ENCODE results near the gene TIMP4. TPM values are rescaled to one million over a fixed set of nuclear protein-coding genes. Genes with fewer than 3 reads are reported as not detected.
A peak's percentile ranks its signal among the peaks of the same experiment; 100 is the strongest.

The TIMP4 gene
- total and polyA plus RNA-seq, 10 donors = 0.37 to 10.8 (median 2.1) TPM

DNA sequence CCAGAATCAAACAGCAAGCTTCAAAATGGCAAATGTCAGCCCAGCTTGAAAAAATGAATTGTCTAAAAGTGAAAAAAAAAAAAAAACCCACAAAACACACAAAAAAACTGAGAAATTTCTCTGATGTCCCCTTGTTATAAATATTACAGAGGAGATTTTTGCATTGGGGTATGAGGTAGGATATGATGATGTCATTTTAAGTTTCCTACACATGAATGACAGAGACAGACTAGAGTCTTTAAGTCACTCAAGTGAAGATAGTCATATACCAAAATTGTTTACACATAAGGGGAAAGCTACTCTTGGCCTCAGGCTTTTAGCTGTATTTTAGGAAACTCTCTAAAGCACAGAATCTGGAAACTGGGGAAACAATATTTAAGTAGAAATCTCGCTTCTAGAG lies 32.9 kb downstream of the TIMP4 start:
- no peaks in the 10 kb centered on the region for H3K36me3 ChIP-seq
- TF ChIP-seq, protein P1, sequence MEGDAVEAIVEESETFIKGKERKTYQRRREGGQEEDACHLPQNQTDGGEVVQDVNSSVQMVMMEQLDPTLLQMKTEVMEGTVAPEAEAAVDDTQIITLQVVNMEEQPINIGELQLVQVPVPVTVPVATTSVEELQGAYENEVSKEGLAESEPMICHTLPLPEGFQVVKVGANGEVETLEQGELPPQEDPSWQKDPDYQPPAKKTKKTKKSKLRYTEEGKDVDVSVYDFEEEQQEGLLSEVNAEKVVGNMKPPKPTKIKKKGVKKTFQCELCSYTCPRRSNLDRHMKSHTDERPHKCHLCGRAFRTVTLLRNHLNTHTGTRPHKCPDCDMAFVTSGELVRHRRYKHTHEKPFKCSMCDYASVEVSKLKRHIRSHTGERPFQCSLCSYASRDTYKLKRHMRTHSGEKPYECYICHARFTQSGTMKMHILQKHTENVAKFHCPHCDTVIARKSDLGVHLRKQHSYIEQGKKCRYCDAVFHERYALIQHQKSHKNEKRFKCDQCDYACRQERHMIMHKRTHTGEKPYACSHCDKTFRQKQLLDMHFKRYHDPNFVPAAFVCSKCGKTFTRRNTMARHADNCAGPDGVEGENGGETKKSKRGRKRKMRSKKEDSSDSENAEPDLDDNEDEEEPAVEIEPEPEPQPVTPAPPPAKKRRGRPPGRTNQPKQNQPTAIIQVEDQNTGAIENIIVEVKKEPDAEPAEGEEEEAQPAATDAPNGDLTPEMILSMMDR (IDR thresholded peaks at IDR 0.05 in 8 of 11, conservative IDR thresholded peaks at IDR 0.05 in 3 of 11) = no peak
- no peak for TF ChIP-seq POLR2A (IDR thresholded peaks at IDR 0.05)
- no peak for TF ChIP-seq POLR2AphosphoS5 (IDR thresholded peaks at IDR 0.05)
- H3K27ac ChIP-seq = no peak overlapping the region
- H3K9me3 ChIP-seq = no peaks in the 10 kb centered on the region
- H3K4me1 ChIP-seq = no peaks in the 10 kb centered on the region
- peaks cover 0 to 8% (median 0%) of the 10 kb centered on the region in 7 donors for H3K27me3 ChIP-seq (replicated peaks in 1 of 7)
- WGBS, 5 donors = 58 to 95% (median 83%) methylated on average over 1 of the region's 1 CpG
- intact Hi-C loops (cut with DNase I; ENCODE audit: low total_unique reads) = no loop called here
- no peak overlapping the region for H3K4me3 ChIP-seq
- no peak for DNase-seq

DNA sequence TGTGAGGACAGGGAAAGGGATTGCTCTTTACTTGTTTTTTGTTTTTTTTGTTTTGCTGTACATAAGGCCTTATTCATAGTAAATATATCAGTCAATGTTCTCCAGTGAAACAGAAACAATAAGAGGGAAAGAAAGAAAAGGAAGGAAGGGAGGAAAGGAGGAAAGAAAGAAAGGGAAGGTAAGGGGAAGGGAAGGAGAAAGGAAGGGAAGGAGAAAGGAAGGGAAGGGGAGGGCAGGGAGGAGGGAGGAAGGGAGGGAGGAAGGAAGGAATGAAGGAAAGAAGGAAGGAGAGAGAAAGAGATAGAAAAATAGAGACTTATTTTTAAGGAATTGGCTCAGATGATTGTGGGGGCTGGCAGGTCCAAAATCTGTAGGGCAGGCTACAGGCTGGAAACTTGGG lies 37.2 kb downstream of the TIMP4 start:
- Histone ChIP-seq H3K9me3 (no peaks in the 10 kb centered on the region), H3K4me1 (peaks cover 0 to 3% (median 0%) of the 10 kb centered on the region in 6 donors), H3K4me3 (no peak overlapping the region), H3K27ac (peak overlapping the region in 2 of 8 donors; percentile 70 to 79), H3K36me3 (no peaks in the 10 kb centered on the region), H3K27me3 (replicated peaks in 1 of 7) (peaks cover 0 to 8% (median 0%) of the 10 kb centered on the region in 7 donors)
- intact Hi-C loops (cut with DNase I; ENCODE audit: low total_unique reads) = no loop called here
- no peak for DNase-seq
- TF ChIP-seq, protein P1 (IDR thresholded peaks at IDR 0.05 in 8 of 11, conservative IDR thresholded peaks at IDR 0.05 in 3 of 11) = no peak
- TF ChIP-seq POLR2AphosphoS5 (IDR thresholded peaks at IDR 0.05) (no peak), POLR2A (IDR thresholded peaks at IDR 0.05) (no peak)

DNA sequence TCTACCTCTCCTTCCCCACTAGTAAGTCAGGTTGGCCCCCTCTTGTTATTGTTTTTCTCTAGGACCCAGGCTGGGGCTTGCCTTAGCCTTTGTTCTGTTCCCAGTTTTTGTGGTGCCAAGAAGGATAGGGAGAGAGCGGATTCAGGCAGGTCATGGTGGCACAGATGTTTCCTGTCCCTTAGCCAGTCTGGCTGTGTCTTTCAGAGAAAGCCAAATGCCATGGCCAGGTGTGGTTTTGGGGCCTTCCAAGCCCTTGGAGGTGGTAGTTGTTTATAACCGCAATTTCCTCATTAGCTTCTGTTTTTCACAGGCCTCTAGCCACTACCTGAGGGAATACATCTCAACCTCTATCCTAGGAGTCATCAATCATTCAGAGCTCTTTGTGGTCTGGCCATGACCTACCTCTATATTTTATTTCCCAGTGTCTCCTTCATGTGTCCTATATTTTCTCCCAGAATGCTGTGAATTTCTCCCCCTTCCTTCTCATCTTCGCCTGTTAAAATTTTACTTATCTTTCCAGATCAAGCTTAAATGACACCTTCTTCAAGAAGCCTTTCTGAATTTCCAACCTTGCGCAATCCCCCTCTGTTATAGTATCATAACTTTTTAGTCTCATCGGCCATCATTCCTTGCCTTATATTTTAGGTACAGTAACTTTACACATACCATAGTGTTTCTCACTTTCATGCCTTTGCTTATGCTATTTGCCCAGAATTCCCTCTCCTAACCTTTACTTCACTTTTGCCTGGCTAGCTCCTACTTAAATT lies 38.2 kb downstream of the TIMP4 start:
- DNase-seq = peak; percentile 76
- intact Hi-C loops (cut with DNase I; ENCODE audit: low total_unique reads) = no loop called here
- peak overlapping the region in 7 of 8 donors; percentile 37 to 79 (median 60) for H3K27ac ChIP-seq
- H3K9me3 ChIP-seq = no peaks in the 10 kb centered on the region
- WGBS, 5 donors = 38 to 46% (median 39%) methylated on average over 5 of the region's 5 CpGs
- peaks cover 0 to 11% (median 0%) of the 10 kb centered on the region in 7 donors for H3K27me3 ChIP-seq (replicated peaks in 1 of 7)
- no peaks in the 10 kb centered on the region for H3K36me3 ChIP-seq
- H3K4me1 ChIP-seq = peaks cover 0 to 3% (median 0%) of the 10 kb centered on the region in 6 donors
- TF ChIP-seq, protein P1 (IDR thresholded peaks at IDR 0.05 in 8 of 11, conservative IDR thresholded peaks at IDR 0.05 in 3 of 11) = no peak
- TF ChIP-seq POLR2AphosphoS5 (IDR thresholded peaks at IDR 0.05) (peak in 2 of 3 donors; percentile 49 to 89), POLR2A (IDR thresholded peaks at IDR 0.05) (no peak)
- H3K4me3 ChIP-seq = no peak overlapping the region

DNA sequence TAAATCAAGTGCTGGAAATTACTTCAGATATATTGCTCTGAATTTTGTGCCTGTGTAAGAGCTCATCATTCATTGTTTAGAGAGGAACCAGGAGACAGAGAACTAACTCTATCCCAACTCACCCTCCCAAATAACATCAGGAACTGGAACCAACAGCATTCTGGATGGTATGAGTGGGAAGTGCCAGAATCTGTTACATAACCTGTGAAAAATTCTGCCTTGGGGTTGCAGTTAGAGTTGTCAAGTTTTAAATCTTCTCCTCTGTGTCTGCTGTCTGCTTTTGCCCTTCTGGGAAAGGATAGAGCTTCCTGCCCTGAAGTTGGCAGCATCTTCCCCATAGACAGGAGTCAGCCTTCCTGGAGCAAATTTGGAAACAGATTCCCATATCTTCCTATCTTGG lies 41.2 kb downstream of the TIMP4 start:
- Histone ChIP-seq H3K27ac (no peak overlapping the region), H3K36me3 (no peaks in the 10 kb centered on the region), H3K9me3 (no peaks in the 10 kb centered on the region), H3K4me3 (no peak overlapping the region), H3K4me1 (peaks cover 0 to 3% (median 0%) of the 10 kb centered on the region in 6 donors), H3K27me3 (replicated peaks in 1 of 7) (peaks cover 0 to 12% (median 0%) of the 10 kb centered on the region in 7 donors)
- TF ChIP-seq, protein P1 (IDR thresholded peaks at IDR 0.05 in 8 of 11, conservative IDR thresholded peaks at IDR 0.05 in 3 of 11) = no peak
- TF ChIP-seq POLR2A (IDR thresholded peaks at IDR 0.05) (no peak), POLR2AphosphoS5 (IDR thresholded peaks at IDR 0.05) (no peak)
- DNase-seq = no peak
- intact Hi-C loops (cut with DNase I; ENCODE audit: low total_unique reads) = no loop called here

Measured in spleen (tissue), 11 donors.